ENCODE data around the gene STXBP5. TPM values are rescaled to one million over a fixed set of nuclear protein-coding genes. Genes with fewer than 3 reads are reported as not detected.

The STXBP5 gene
- total RNA-seq, 1 donor from 2014 or later: 22.3 TPM

GRCh38 chr6:147407571-147407970, 203.4 kb downstream of the STXBP5 start:
- H3K4me3 Mint-ChIP-seq: no peak overlapping the region
- H3K36me3 Mint-ChIP-seq (ENCODE audit: low read depth): no peaks in the 10 kb centered on the region
- no peaks in the 10 kb centered on the region for H3K4me1 Mint-ChIP-seq
- ChIA-PET CTCF (no interaction called here), POLR2A (no interaction called here)
- DNase-seq (no peak), ATAC-seq (ENCODE audit: low read depth) (no peak)
- peaks cover 2% of the 10 kb centered on the region for H3K27me3 Mint-ChIP-seq
- H3K27ac Mint-ChIP-seq: no peak overlapping the region
- intact Hi-C loops (cut with micrococcal nuclease): no loop called here
- TF ChIP-seq CTCF (IDR thresholded peaks at IDR 0.05): no peak
- peaks cover 2% of the 10 kb centered on the region for H3K9me3 Mint-ChIP-seq

- POLR2A ChIA-PET: no interaction called here
- DNase-seq (no peak), ATAC-seq (ENCODE audit: low read depth) (no peak)
- H3K36me3 Mint-ChIP-seq (ENCODE audit: low read depth): no peaks in the 10 kb centered on the region
- no peak overlapping the region for H3K27ac Mint-ChIP-seq
- H3K4me1 Mint-ChIP-seq: peaks cover 2% of the 10 kb centered on the region
- CTCF ChIA-PET: no interaction called here
- H3K27me3 Mint-ChIP-seq: no peaks in the 10 kb centered on the region
- intact Hi-C loops (cut with micrococcal nuclease): no loop called here
- H3K4me3 Mint-ChIP-seq: no peak overlapping the region
- no peak for TF ChIP-seq CTCF (IDR thresholded peaks at IDR 0.05)
- H3K9me3 Mint-ChIP-seq: no peaks in the 10 kb centered on the region
These were observed 212.4 kb downstream of the STXBP5 start for GRCh38 chr6:147416622-147417021.

- no peak for ATAC-seq (ENCODE audit: low read depth)
- peaks cover 2% of the 10 kb centered on the region for H3K4me1 Mint-ChIP-seq
- ChIA-PET CTCF (no interaction called here), POLR2A (no interaction called here)
- TF ChIP-seq CTCF (IDR thresholded peaks at IDR 0.05): no peak
- H3K9me3 Mint-ChIP-seq: peaks cover 4% of the 10 kb centered on the region
- no peaks in the 10 kb centered on the region for H3K36me3 Mint-ChIP-seq (ENCODE audit: low read depth)
- no peaks in the 10 kb centered on the region for H3K27me3 Mint-ChIP-seq
- no peak overlapping the region for H3K4me3 Mint-ChIP-seq
- no peak for DNase-seq
- intact Hi-C loops (cut with micrococcal nuclease): no loop called here
- H3K27ac Mint-ChIP-seq: no peak overlapping the region
These were observed 213.7 kb downstream of the STXBP5 start for GRCh38 chr6:147417954-147418353.

GRCh38 chr6:147418523-147418922, 214.3 kb downstream of the STXBP5 start:
- no peak overlapping the region for H3K4me3 Mint-ChIP-seq
- CTCF ChIA-PET: no interaction called here
- intact Hi-C loops (cut with micrococcal nuclease): no loop called here
- DNase-seq: no peak
- H3K27me3 Mint-ChIP-seq: no peaks in the 10 kb centered on the region
- no peak for TF ChIP-seq CTCF (IDR thresholded peaks at IDR 0.05)
- H3K9me3 Mint-ChIP-seq: peaks cover 7% of the 10 kb centered on the region
- POLR2A ChIA-PET: no interaction called here
- no peak for ATAC-seq (ENCODE audit: low read depth)
- H3K4me1 Mint-ChIP-seq: peaks cover 2% of the 10 kb centered on the region
- no peaks in the 10 kb centered on the region for H3K36me3 Mint-ChIP-seq (ENCODE audit: low read depth)
- no peak overlapping the region for H3K27ac Mint-ChIP-seq

- H3K4me1 Mint-ChIP-seq: peaks cover 2% of the 10 kb centered on the region
- TF ChIP-seq CTCF (IDR thresholded peaks at IDR 0.05): no peak
- H3K36me3 Mint-ChIP-seq (ENCODE audit: low read depth): no peaks in the 10 kb centered on the region
- peaks cover 7% of the 10 kb centered on the region for H3K9me3 Mint-ChIP-seq
- intact Hi-C loops (cut with micrococcal nuclease): no loop called here
- H3K27me3 Mint-ChIP-seq: no peaks in the 10 kb centered on the region
- CTCF ChIA-PET: no interaction called here
- H3K27ac Mint-ChIP-seq: no peak overlapping the region
- no peak for ATAC-seq (ENCODE audit: low read depth)
- POLR2A ChIA-PET: no interaction called here
- DNase-seq: no peak
- H3K4me3 Mint-ChIP-seq: no peak overlapping the region
These were observed 217.7 kb downstream of the STXBP5 start for GRCh38 chr6:147421903-147422302.

Measured in activated B cell treated with CpG ODN at 0.5 μM for 24 hours (primary cell).